GM23338 (cell line): ENCODE data around the gene CDH23. TPM values are rescaled to one million over a fixed set of nuclear protein-coding genes. Genes with fewer than 3 reads are reported as not detected.

Source experiments
- ATAC-seq: fragments of 200-7000 bp; cut with Tn5 transposase; 3 replicates; pipeline ENCODE4 v1.9.1; 2020
- DNase-seq: peaks from one replicate; pipeline ENCODE4 v3.0.0-alpha.2; 2015; ENCODE audit warnings: low spot score
- H2AFZ ChIP-seq: fragments of 200-600 bp; sonication (generic); 2 replicates; pipeline ENCODE4 v1.8.0; 2016; ENCODE audit warnings: antibody characterized with exemption, mild to moderate bottlenecking, moderate library complexity
- H3F3A ChIP-seq: fragments of 200-600 bp; sonication (generic); replicated peaks from 2 replicates; pipeline ENCODE4 v1.8.0; 2017; ENCODE audit warnings: antibody characterized with exemption, mixed run types, low read depth
- H3K27ac ChIP-seq: fragments of 200-600 bp; sonication (generic); 2 replicates; pipeline ENCODE4 v1.6.1; 2016; ENCODE audit warnings: low read depth
- H3K27me3 ChIP-seq: fragments of 200-600 bp; sonication (generic); 2 replicates; pipeline ENCODE4 v1.8.0; 2016; ENCODE audit warnings: mild to moderate bottlenecking, mixed run types, moderate library complexity; ENCODE audit not compliant: insufficient read depth
- H3K36me3 ChIP-seq: fragments of 200-600 bp; sonication (generic); 2 replicates; pipeline ENCODE4 v1.8.0; 2016; ENCODE audit warnings: mild to moderate bottlenecking; ENCODE audit not compliant: insufficient read depth
- H3K4me1 ChIP-seq: fragments of 200-600 bp; sonication (generic); 2 replicates; pipeline ENCODE4 v1.8.0; 2016; ENCODE audit warnings: mild to moderate bottlenecking, moderate library complexity; ENCODE audit not compliant: insufficient read depth
- H3K4me2 ChIP-seq: fragments of 200-600 bp; sonication (generic); 2 replicates; pipeline ENCODE4 v1.7.1; 2017; ENCODE audit warnings: mixed run types
- H3K4me3 ChIP-seq: fragments of 200-600 bp; sonication (generic); 2 replicates; pipeline ENCODE4 v1.6.1; 2016; ENCODE audit warnings: mixed run types
- H3K79me2 ChIP-seq: fragments of 200-600 bp; sonication (generic); replicated peaks from 2 replicates; pipeline ENCODE4 v1.8.0; 2017; ENCODE audit warnings: mild to moderate bottlenecking; ENCODE audit not compliant: insufficient read depth
- H3K9me2 ChIP-seq: fragments of 200-600 bp; sonication (generic); 2 replicates; pipeline ENCODE4 v1.8.0; 2017; ENCODE audit not compliant: insufficient read depth
- H4K20me1 ChIP-seq: fragments of 200-600 bp; sonication (generic); replicated peaks from 2 replicates; pipeline ENCODE4 v1.8.0; 2017; ENCODE audit warnings: mild to moderate bottlenecking; ENCODE audit not compliant: insufficient read depth
- H3K27ac Mint-ChIP-seq: 2 replicates; pipeline ENCODE4 v1.8.0; 2020; ENCODE audit warnings: inconsistent platforms, mild to moderate bottlenecking, moderate library complexity, mixed read lengths
- H3K27me3 Mint-ChIP-seq: 3 replicates; pipeline ENCODE4 v1.8.0; 2022; ENCODE audit warnings: low read depth, mild to moderate bottlenecking, moderate library complexity, mixed read lengths, inconsistent platforms; ENCODE audit not compliant: insufficient read depth, poor library complexity
- H3K36me3 Mint-ChIP-seq: 3 replicates; pipeline ENCODE4 v1.8.0; 2021; ENCODE audit warnings: low read depth, mild to moderate bottlenecking, inconsistent platforms, moderate library complexity, mixed read lengths
- H3K4me1 Mint-ChIP-seq: 3 replicates; pipeline ENCODE4 v1.8.0; 2020; ENCODE audit warnings: mild to moderate bottlenecking, inconsistent platforms, mixed read lengths
- H3K4me3 Mint-ChIP-seq: 3 replicates; pipeline ENCODE4 v1.8.0; 2021; ENCODE audit warnings: moderate library complexity, mild to moderate bottlenecking, inconsistent platforms, mixed read lengths
- H3K9me3 Mint-ChIP-seq: 3 replicates; pipeline ENCODE4 v1.8.0; 2020; ENCODE audit warnings: moderate library complexity, mild to moderate bottlenecking, inconsistent platforms, mixed read lengths
- CREB1 ChIP-seq: fragments of 250-450 bp; sonication (Bioruptor Pico); IDR thresholded peaks from 2 replicates; pipeline ENCODE4 v1.5.0; 2020; ENCODE audit warnings: low read depth, mild to moderate bottlenecking, moderate library complexity
- EZH2 ChIP-seq: fragments of 200-600 bp; sonication (generic); IDR thresholded peaks from one replicate; pipeline ENCODE4 v1.8.0; 2017; ENCODE audit warnings: antibody characterized with exemption, mild to moderate bottlenecking, low read depth; ENCODE audit not compliant: unreplicated experiment
- ZNF114 ChIP-seq: fragments of 250-450 bp; sonication (Bioruptor Pico); IDR thresholded peaks from 2 replicates; pipeline ENCODE4 v1.5.0; 2020; ENCODE audit warnings: mild to moderate bottlenecking, moderate library complexity
- polyA plus RNA-seq: library from polyadenylated mRNA; unstranded; fragments of >200 nt; fragmentation: Nextera tagmentation; extraction: Ambion mirVana; gene quantifications from 2 replicates; pipeline ENCODE4 v1.2.1, GENCODE V29; 2016
- total RNA-seq: library from RNA; depleted of rRNA; stranded (reverse); fragments of >200 nt; shearing (Covaris generic); gene quantifications from 2 replicates; pipeline ENCODE4 v1.2.3, GENCODE V29; 2014
- TF ChIP-seq, protein P1 (sequence below), 2 experiments: fragments of 200-600 bp in 1 of 2; sonication (generic) in 1 of 2; conservative IDR thresholded peaks; 2 replicates each; pipeline versions ENCODE4 v1.5.1 to v1.6.1; 2016 to 2017; ENCODE audit warnings: antibody characterized with exemption in 2 of 2, low read depth in 2 of 2, mild to moderate bottlenecking in 2 of 2, moderate library complexity in 1 of 2
- TF ChIP-seq, protein P2 (sequence below): fragments of 250-450 bp; sonication (Bioruptor Pico); IDR thresholded peaks from 2 replicates; pipeline ENCODE4 v1.5.0; 2020; ENCODE audit warnings: mild to moderate bottlenecking, moderate library complexity
- TF ChIP-seq, protein P3 (sequence below): IDR thresholded peaks from 2 replicates; pipeline ENCODE4 v1.6.1; 2016; ENCODE audit warnings: antibody characterized with exemption

The CDH23 gene
- total and polyA plus RNA-seq, 2 experiments from 2014 or later = 0.95 to 4.3 TPM

DNA sequence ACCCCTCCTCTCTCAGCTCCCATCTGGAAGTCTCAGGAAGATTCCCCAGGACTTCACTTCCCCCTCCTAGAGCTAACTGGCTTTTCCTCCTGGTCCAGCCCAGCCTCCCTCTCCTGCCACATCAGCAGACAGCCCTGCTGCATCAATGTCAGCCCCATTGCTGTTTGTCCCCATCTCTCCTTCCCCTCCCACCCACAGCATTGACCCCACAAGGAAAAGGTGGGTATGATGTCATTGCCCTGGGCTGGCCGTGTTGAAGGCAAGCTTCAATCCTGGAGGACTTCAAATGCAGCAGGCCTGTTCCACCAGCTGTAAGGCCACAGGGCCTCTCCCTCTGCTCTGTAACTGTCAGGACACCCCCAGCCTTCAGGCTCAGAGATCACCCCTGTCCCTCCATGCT is 256.3 kb downstream of the CDH23 start:
- Histone ChIP-seq H2AFZ (no peak overlapping the region), H3K4me1 (peaks cover 19% of the 10 kb centered on the region), H3K4me3 (no peak overlapping the region), H3K4me2 (no peak overlapping the region), H3K27me3 (no peaks in the 10 kb centered on the region), H3K79me2 (no peaks in the 10 kb centered on the region), H3K36me3 (no peaks in the 10 kb centered on the region), H3F3A (no peaks in the 10 kb centered on the region), H3K9me2 (no peaks in the 10 kb centered on the region), H4K20me1 (no peaks in the 10 kb centered on the region), H3K27ac (no peak overlapping the region)
- no peak overlapping the region for H3K4me3 Mint-ChIP-seq
- H3K27ac Mint-ChIP-seq = no peak overlapping the region
- TF ChIP-seq, protein P1, sequence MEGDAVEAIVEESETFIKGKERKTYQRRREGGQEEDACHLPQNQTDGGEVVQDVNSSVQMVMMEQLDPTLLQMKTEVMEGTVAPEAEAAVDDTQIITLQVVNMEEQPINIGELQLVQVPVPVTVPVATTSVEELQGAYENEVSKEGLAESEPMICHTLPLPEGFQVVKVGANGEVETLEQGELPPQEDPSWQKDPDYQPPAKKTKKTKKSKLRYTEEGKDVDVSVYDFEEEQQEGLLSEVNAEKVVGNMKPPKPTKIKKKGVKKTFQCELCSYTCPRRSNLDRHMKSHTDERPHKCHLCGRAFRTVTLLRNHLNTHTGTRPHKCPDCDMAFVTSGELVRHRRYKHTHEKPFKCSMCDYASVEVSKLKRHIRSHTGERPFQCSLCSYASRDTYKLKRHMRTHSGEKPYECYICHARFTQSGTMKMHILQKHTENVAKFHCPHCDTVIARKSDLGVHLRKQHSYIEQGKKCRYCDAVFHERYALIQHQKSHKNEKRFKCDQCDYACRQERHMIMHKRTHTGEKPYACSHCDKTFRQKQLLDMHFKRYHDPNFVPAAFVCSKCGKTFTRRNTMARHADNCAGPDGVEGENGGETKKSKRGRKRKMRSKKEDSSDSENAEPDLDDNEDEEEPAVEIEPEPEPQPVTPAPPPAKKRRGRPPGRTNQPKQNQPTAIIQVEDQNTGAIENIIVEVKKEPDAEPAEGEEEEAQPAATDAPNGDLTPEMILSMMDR (conservative IDR thresholded peaks at IDR 0.05; ENCODE audit: low read depth in 2 of 2) = no peak
- TF ChIP-seq ZNF114 = no peak
- TF ChIP-seq, protein P2, sequence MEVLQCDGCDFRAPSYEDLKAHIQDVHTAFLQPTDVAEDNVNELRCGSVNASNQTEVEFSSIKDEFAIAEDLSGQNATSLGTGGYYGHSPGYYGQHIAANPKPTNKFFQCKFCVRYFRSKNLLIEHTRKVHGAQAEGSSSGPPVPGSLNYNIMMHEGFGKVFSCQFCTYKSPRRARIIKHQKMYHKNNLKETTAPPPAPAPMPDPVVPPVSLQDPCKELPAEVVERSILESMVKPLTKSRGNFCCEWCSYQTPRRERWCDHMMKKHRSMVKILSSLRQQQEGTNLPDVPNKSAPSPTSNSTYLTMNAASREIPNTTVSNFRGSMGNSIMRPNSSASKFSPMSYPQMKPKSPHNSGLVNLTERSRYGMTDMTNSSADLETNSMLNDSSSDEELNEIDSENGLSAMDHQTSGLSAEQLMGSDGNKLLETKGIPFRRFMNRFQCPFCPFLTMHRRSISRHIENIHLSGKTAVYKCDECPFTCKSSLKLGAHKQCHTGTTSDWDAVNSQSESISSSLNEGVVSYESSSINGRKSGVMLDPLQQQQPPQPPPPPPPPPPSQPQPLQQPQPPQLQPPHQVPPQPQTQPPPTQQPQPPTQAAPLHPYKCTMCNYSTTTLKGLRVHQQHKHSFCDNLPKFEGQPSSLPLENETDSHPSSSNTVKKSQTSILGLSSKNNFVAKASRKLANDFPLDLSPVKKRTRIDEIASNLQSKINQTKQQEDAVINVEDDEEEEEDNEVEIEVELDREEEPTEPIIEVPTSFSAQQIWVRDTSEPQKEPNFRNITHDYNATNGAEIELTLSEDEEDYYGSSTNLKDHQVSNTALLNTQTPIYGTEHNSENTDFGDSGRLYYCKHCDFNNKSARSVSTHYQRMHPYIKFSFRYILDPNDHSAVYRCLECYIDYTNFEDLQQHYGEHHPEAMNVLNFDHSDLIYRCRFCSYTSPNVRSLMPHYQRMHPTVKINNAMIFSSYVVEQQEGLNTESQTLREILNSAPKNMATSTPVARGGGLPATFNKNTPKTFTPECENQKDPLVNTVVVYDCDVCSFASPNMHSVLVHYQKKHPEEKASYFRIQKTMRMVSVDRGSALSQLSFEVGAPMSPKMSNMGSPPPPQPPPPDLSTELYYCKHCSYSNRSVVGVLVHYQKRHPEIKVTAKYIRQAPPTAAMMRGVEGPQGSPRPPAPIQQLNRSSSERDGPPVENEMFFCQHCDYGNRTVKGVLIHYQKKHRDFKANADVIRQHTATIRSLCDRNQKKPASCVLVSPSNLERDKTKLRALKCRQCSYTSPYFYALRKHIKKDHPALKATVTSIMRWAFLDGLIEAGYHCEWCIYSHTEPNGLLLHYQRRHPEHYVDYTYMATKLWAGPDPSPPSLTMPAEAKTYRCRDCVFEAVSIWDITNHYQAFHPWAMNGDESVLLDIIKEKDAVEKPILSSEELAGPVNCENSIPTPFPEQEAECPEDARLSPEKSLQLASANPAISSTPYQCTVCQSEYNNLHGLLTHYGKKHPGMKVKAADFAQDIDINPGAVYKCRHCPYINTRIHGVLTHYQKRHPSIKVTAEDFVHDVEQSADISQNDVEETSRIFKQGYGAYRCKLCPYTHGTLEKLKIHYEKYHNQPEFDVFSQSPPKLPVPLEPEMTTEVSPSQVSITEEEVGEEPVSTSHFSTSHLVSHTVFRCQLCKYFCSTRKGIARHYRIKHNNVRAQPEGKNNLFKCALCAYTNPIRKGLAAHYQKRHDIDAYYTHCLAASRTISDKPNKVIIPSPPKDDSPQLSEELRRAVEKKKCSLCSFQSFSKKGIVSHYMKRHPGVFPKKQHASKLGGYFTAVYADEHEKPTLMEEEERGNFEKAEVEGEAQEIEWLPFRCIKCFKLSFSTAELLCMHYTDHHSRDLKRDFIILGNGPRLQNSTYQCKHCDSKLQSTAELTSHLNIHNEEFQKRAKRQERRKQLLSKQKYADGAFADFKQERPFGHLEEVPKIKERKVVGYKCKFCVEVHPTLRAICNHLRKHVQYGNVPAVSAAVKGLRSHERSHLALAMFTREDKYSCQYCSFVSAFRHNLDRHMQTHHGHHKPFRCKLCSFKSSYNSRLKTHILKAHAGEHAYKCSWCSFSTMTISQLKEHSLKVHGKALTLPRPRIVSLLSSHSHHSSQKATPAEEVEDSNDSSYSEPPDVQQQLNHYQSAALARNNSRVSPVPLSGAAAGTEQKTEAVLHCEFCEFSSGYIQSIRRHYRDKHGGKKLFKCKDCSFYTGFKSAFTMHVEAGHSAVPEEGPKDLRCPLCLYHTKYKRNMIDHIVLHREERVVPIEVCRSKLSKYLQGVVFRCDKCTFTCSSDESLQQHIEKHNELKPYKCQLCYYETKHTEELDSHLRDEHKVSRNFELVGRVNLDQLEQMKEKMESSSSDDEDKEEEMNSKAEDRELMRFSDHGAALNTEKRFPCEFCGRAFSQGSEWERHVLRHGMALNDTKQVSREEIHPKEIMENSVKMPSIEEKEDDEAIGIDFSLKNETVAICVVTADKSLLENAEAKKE (CRISPR knock-in tag) = no peak
- TF ChIP-seq, protein P3, sequence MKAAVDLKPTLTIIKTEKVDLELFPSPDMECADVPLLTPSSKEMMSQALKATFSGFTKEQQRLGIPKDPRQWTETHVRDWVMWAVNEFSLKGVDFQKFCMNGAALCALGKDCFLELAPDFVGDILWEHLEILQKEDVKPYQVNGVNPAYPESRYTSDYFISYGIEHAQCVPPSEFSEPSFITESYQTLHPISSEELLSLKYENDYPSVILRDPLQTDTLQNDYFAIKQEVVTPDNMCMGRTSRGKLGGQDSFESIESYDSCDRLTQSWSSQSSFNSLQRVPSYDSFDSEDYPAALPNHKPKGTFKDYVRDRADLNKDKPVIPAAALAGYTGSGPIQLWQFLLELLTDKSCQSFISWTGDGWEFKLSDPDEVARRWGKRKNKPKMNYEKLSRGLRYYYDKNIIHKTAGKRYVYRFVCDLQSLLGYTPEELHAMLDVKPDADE = no peak
- no peak for TF ChIP-seq CREB1 (CRISPR knock-in tag)
- no peak for TF ChIP-seq EZH2
- peaks cover 36% of the 10 kb centered on the region for H3K4me1 Mint-ChIP-seq
- DNase-seq = no peak
- H3K36me3 Mint-ChIP-seq = no peaks in the 10 kb centered on the region
- H3K27me3 Mint-ChIP-seq = peaks cover 27% of the 10 kb centered on the region
- ATAC-seq = no peak
- no peaks in the 10 kb centered on the region for H3K9me3 Mint-ChIP-seq
